K562 (cell line): ENCODE measurements around the gene FAM117B. TPM values are rescaled to one million over a fixed set of nuclear protein-coding genes. Genes with fewer than 3 reads are reported as not detected.

ENCODE experiments used
- BHLHE40 ChIP-seq: IDR thresholded peaks from 2 replicates; pipeline ENCODE4 v1.6.1; 2011; ENCODE audit warnings: low read length, improper control_type of control experiment
- CBFA2T2 ChIP-seq: fragments of 450-650 bp; conservative IDR thresholded peaks from 2 replicates; pipeline ENCODE4 v1.6.1; 2017; ENCODE audit warnings: mild to moderate bottlenecking
- CBFA2T3 ChIP-seq: fragments of 450-650 bp; IDR thresholded peaks from 2 replicates; pipeline ENCODE4 v1.6.1; 2017
- DPF2 ChIP-seq: fragments of 450-650 bp; IDR thresholded peaks from 2 replicates; pipeline ENCODE4 v1.6.1; 2016
- MITF ChIP-seq: IDR thresholded peaks from 2 replicates; pipeline ENCODE4 v1.6.1; 2014; ENCODE audit warnings: antibody characterized with exemption
- NCOA4 ChIP-seq: fragments of 450-650 bp; IDR thresholded peaks from 2 replicates; pipeline ENCODE4 v1.6.1; 2018; ENCODE audit warnings: mild to moderate bottlenecking; ENCODE audit not compliant: partially characterized antibody
- NFE2 ChIP-seq: IDR thresholded peaks from 2 replicates; pipeline ENCODE4 v1.6.1; 2014; ENCODE audit warnings: antibody characterized with exemption, low read depth
- NR2C1 ChIP-seq, 2 experiments: fragments of 450-650 bp; IDR thresholded peaks; 2 replicates each; pipeline ENCODE4 v1.6.1; 2017; ENCODE audit warnings: mild to moderate bottlenecking in 2 of 2, antibody characterized with exemption in 1 of 2, inconsistent platforms in 1 of 2, missing compliant biosample characterization in 1 of 2, missing genetic modification characterization in 1 of 2
- PATZ1 ChIP-seq: fragments of 250-450 bp; sonication (Bioruptor Pico); IDR thresholded peaks from 2 replicates; pipeline ENCODE4 v1.5.0; 2020; ENCODE audit warnings: mild to moderate bottlenecking, borderline replicate concordance
- SAFB ChIP-seq: fragments of 200-400 bp; formaldehyde crosslinking; IDR thresholded peaks from 2 replicates; pipeline ENCODE4 v1.6.1; 2017; ENCODE audit warnings: low read depth, low read length, borderline replicate concordance
- TCF3 ChIP-seq: sonication (generic); formaldehyde crosslinking; IDR thresholded peaks from 2 replicates; pipeline ENCODE4 v1.4.0; 2020; ENCODE audit warnings: mild to moderate bottlenecking, missing genetic modification reagents
- TCF7 ChIP-seq: sonication (generic); IDR thresholded peaks from 2 replicates; pipeline ENCODE4 v1.6.1; 2016; ENCODE audit warnings: antibody characterized with exemption, borderline replicate concordance
- TEAD4 ChIP-seq, 2 experiments: sonication (generic) in 1 of 2; formaldehyde crosslinking in 1 of 2; IDR thresholded peaks; 2 replicates each; pipeline versions ENCODE4 v1.6.1 to v1.8.0; 2012 to 2022; ENCODE audit warnings: borderline replicate concordance in 1 of 2, inconsistent platforms in 1 of 2, low read length in 1 of 2, mild to moderate bottlenecking in 1 of 2, missing genetic modification reagents in 1 of 2
- TFAM ChIP-seq: fragments of 250-450 bp; sonication (Bioruptor Pico); conservative IDR thresholded peaks from 2 replicates; pipeline ENCODE4 v1.5.0; 2021; ENCODE audit warnings: mild to moderate bottlenecking, moderate library complexity
- THRA ChIP-seq: fragments of 450-650 bp; IDR thresholded peaks from 2 replicates; pipeline ENCODE4 v1.6.1; 2017; ENCODE audit warnings: mild to moderate bottlenecking, moderate library complexity
- ZBTB26 ChIP-seq: fragments of 450-650 bp; formaldehyde crosslinking; IDR thresholded peaks from 2 replicates; pipeline ENCODE4 v1.4.0; 2022; ENCODE audit warnings: missing genetic modification characterization
- ZEB2 ChIP-seq: fragments of 450-650 bp; IDR thresholded peaks from 2 replicates; pipeline ENCODE4 v1.6.1; 2016
- ZKSCAN3 ChIP-seq: fragments of 250-450 bp; sonication (Bioruptor Pico); IDR thresholded peaks from 2 replicates; pipeline ENCODE4 v1.4.0; 2020
- ZNF184 ChIP-seq: sonication (generic); formaldehyde crosslinking; IDR thresholded peaks from 2 replicates; pipeline ENCODE4 v1.5.0; 2020; ENCODE audit warnings: missing genetic modification reagents
- ZNF778 ChIP-seq: fragments of 450-650 bp; formaldehyde crosslinking; IDR thresholded peaks from 2 replicates; pipeline ENCODE4 v1.4.0; 2020; ENCODE audit warnings: mild to moderate bottlenecking, moderate library complexity
- polyA plus RNA-seq, 8 experiments: library from polyadenylated mRNA; depleted of rRNA in 4 of 8; stranded (reverse) in 5 of 8; unstranded in 3 of 8; fragments of >200 nt; fragmentation: Nextera tagmentation in 2 of 8; fragmentation: Illumina TruSeq in 1 of 8; extraction: Ambion mirVana in 2 of 8; extraction: Trizol in 1 of 8; gene quantifications; 2 replicates each; pipeline versions ENCODE4 v1.2.1 to v1.2.3, GENCODE V29; 2011 to 2014; ENCODE audit warnings: inconsistent platforms in 1 of 8, missing spikeins in 1 of 8
- total RNA-seq, 7 experiments: library from RNA; depleted of rRNA in 6 of 7; stranded (reverse); fragments of >200 nt in 6 of 7; fragmentation: Illumina TruSeq in 2 of 7; extraction: Trizol in 2 of 7; gene quantifications; 2 replicates each; pipeline versions ENCODE4 v1.2.1 to v1.2.3, GENCODE V29; 2011 to 2021; ENCODE audit warnings: low replicate concordance in 1 of 7
- TF ChIP-seq, protein P1 (sequence below), 2 experiments: fragments of 250-450 bp in 1 of 2; fragments of 450-650 bp in 1 of 2; sonication (Bioruptor Pico) in 1 of 2; IDR thresholded peaks; 2 replicates each; pipeline versions ENCODE4 v1.6.1 to v1.8.0; 2016 to 2021; ENCODE audit warnings: mild to moderate bottlenecking in 2 of 2, moderate library complexity in 2 of 2, missing compliant biosample characterization in 1 of 2, missing genetic modification characterization in 1 of 2
- TF ChIP-seq, protein P2 (sequence below), 3 experiments: fragments of 200-800 bp in 1 of 3; sonication (Bioruptor generic) in 1 of 3; sonication (generic) in 1 of 3; formaldehyde crosslinking in 1 of 3; IDR thresholded peaks; 2 replicates each; pipeline versions ENCODE4 v1.6.1 to v1.8.0; 2016 to 2022; ENCODE audit warnings: mild to moderate bottlenecking in 2 of 3, missing compliant biosample characterization in 2 of 3, missing genetic modification characterization in 2 of 3, missing genetic modification reagents in 1 of 3

Gene FAM117B
- total and polyA plus RNA-seq, 9 of the 15 experiments (the other 6 are each of a cell fraction or from before 2014, with no cell fraction given) = 1.6 to 5.2 (median 2.6) TPM

DNA sequence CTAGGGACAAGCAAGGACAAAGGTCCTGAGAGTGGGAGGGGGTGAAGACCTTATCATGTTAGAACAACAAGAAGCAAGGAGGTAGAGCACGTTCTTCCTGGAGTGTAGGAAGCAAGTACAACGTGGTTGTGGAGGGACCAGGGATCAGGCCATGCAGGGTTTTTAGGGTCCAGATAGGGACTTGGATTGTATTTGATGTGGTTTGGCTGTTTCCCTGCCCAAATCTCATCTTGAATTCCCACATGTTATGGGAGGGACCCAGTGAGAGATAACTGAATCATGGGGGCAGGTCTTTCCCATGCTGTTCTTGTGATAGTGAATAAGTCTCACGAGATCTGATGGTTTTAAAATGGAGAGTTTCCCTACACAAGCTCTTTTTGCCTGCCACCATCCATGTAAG, 183.6 kb downstream of the FAM117B start (continued):
- TF ChIP-seq ZBTB26 (CRISPR knock-in tag) (no peak), MITF (no peak), TCF3 (CRISPR knock-in tag) (peak; percentile 66), NFE2 (no peak), ZNF778 (CRISPR knock-in tag) (no peak), TEAD4 (IDR thresholded peaks at IDR 0.05; ENCODE audit: low read length) (peak; percentile 29; the same call in 1 of the 2 replicates), TEAD4 (CRISPR knock-in tag; IDR thresholded peaks at IDR 0.05; ENCODE audit: borderline replicate concordance) (no peak), NCOA4 (no peak), PATZ1 (CRISPR knock-in tag) (no peak), ZNF184 (CRISPR knock-in tag) (no peak), CBFA2T2 (0 out of 2 replicates have a peak, but pooled peaks have one; percentile 27), THRA (no peak), DPF2 (peak; percentile 20; the same call in 1 of the 2 replicates), NR2C1 (IDR thresholded peaks at IDR 0.05) (no peak), NR2C1 (tag; IDR thresholded peaks at IDR 0.05) (no peak), CBFA2T3 (peak; percentile 70), BHLHE40 (no peak), ZEB2 (no peak), ZKSCAN3 (CRISPR knock-in tag) (no peak), TFAM (CRISPR knock-in tag) (no peak), SAFB (no peak), TCF7 (peak; percentile 91)
- TF ChIP-seq, protein P1, sequence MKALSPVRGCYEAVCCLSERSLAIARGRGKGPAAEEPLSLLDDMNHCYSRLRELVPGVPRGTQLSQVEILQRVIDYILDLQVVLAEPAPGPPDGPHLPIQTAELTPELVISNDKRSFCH (CRISPR knock-in tag; IDR thresholded peaks at IDR 0.05) = no peak
- TF ChIP-seq, protein P1 (tag; IDR thresholded peaks at IDR 0.05) = 0 out of 2 replicates have a peak, but pooled peaks have one; percentile 27
- TF ChIP-seq, protein P2, sequence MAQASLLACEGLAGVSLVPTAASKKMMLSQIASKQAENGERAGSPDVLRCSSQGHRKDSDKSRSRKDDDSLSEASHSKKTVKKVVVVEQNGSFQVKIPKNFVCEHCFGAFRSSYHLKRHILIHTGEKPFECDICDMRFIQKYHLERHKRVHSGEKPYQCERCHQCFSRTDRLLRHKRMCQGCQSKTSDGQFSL (CRISPR knock-in tag; IDR thresholded peaks at IDR 0.05) = no peak
- TF ChIP-seq, protein P2 (tag; IDR thresholded peaks at IDR 0.05) = no peak
